NT2/D1 (cell line): ENCODE measurements around the gene C1orf146.

Experiments
- YY1 ChIP-seq: IDR thresholded peaks from 2 replicates; pipeline ENCODE4 v1.6.1; 2011; ENCODE audit not compliant: insufficient read length, insufficient read depth
- ZNF274 ChIP-seq: IDR thresholded peaks from 2 replicates; pipeline ENCODE4 v1.6.1; 2011; ENCODE audit warnings: mild to moderate bottlenecking, low read depth, low read length

- no peak for TF ChIP-seq YY1
- no peak for TF ChIP-seq ZNF274
These were observed 57.2 kb downstream of the C1orf146 start for GRCh38 chr1:92274939-92275338.
